ENCODE results near the gene RAB24. TPM values are rescaled to one million over a fixed set of nuclear protein-coding genes. Genes with fewer than 3 reads are reported as not detected.
"Not testable (repeated sequence)": the region's sequence is repeated elsewhere in the genome, so short reads cannot be mapped to it uniquely, and the experiment has no call there.

Gene RAB24
- total and polyA plus RNA-seq, 3 donors from 2014 or later: 19.2 to 29.4 (median 25.5) TPM

DNA sequence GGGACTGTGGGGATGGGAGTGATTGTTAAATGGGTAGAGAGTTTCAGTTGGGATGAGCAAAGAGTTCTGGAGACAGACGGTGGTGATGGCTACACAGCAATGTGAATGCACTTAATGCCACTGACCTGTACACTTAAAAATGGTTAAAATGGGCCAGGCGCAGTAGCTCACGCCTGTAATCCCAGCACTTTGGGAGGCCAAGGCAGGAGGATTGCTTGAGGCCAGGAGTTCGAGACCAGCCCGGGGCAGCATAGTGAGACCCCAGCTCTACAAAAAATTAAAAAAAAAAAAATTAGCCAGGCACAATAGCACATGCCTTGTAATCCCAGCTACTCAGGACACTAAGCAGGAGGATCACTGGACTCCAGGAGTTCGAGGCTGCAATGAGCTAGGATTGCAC lies 40.3 kb upstream of the RAB24 start:
- Histone ChIP-seq H3K27me3 (no peaks in the 10 kb centered on the region), H3K4me1 (no peaks in the 10 kb centered on the region), H3K9me3 (no peaks in the 10 kb centered on the region), H3K36me3 (ENCODE audit: low read depth, missing control alignments) (no peaks in the 10 kb centered on the region), H3K27ac (no peak overlapping the region), H3K4me3 (no peak overlapping the region)
- 92 to 99% methylated on average over 6 of the region's 6 CpGs for WGBS, 2 donors
- no peak for DNase-seq
- no peak for TF ChIP-seq POLR2A (IDR thresholded peaks at IDR 0.05)
- TF ChIP-seq, protein P1, sequence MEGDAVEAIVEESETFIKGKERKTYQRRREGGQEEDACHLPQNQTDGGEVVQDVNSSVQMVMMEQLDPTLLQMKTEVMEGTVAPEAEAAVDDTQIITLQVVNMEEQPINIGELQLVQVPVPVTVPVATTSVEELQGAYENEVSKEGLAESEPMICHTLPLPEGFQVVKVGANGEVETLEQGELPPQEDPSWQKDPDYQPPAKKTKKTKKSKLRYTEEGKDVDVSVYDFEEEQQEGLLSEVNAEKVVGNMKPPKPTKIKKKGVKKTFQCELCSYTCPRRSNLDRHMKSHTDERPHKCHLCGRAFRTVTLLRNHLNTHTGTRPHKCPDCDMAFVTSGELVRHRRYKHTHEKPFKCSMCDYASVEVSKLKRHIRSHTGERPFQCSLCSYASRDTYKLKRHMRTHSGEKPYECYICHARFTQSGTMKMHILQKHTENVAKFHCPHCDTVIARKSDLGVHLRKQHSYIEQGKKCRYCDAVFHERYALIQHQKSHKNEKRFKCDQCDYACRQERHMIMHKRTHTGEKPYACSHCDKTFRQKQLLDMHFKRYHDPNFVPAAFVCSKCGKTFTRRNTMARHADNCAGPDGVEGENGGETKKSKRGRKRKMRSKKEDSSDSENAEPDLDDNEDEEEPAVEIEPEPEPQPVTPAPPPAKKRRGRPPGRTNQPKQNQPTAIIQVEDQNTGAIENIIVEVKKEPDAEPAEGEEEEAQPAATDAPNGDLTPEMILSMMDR (IDR thresholded peaks at IDR 0.05): no peak
- intact Hi-C loops (cut with DNase I; ENCODE audit: low total_unique reads): no loop called here

DNA sequence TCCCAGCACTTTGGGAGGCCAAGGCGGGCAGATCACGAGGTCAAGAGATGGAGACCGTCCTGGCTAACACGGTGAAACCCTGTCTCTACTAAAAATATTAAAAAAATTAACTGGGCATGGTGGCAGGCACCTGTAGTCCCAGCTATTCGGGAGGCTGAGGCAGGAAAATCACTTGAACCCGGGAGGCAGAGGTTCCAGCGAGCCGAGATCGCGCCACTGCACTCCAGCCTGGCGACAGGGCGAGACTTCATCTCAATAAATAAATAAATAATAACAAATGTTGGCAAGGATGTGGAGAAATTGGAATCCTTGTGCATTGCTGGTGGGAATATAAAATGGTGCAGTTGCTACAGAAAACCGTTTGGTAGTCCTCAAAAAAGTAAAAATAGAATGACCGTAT lies 39.5 kb upstream of the RAB24 start:
- H3K36me3 ChIP-seq (ENCODE audit: low read depth, missing control alignments); H3K4me1 ChIP-seq; intact Hi-C loops (cut with DNase I; ENCODE audit: low total_unique reads); DNase-seq; H3K27me3 ChIP-seq; H3K4me3 ChIP-seq; H3K9me3 ChIP-seq; H3K27ac ChIP-seq: not testable (repeated sequence)
- WGBS, 2 donors: 90 to 92% methylated on average over 14 of the region's 14 CpGs

DNA sequence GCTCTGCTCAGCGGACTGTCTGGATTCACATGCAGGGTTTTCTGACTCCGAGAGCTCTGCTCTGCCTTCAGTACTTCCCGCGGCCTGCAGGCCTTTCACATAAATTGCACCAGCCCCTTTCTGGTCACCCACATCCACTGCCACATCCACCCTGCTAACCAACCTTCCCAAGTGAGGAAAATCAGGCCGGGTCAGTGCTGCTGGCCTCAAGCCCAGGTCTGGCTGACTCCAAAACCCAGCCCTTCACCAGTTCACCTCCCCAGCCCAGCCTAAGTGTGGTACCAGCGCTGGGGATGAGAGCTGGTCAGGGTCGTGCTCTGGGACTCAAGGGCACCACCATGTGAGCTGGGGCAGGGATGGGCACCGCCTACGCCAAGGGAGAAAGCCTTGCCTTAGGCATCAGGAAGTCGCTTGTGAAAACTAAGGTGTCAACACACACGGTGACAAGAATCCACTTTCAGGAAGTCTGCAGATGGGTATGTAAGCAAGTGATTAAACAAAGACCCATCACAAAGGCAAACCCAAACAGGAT lies 35.7 kb upstream of the RAB24 start:
- Histone ChIP-seq H3K27me3 (no peaks in the 10 kb centered on the region), H3K27ac (no peak overlapping the region), H3K4me1 (no peaks in the 10 kb centered on the region), H3K36me3 (ENCODE audit: low read depth, missing control alignments) (no peaks in the 10 kb centered on the region), H3K9me3 (no peaks in the 10 kb centered on the region), H3K4me3 (no peak overlapping the region)
- WGBS, 2 donors: 82 to 84% methylated on average over 11 of the region's 11 CpGs
- intact Hi-C loops (cut with DNase I; ENCODE audit: low total_unique reads): no loop called here
- DNase-seq: no peak
- TF ChIP-seq, protein P1 (IDR thresholded peaks at IDR 0.05): no peak
- no peak for TF ChIP-seq POLR2A (IDR thresholded peaks at IDR 0.05)

DNA sequence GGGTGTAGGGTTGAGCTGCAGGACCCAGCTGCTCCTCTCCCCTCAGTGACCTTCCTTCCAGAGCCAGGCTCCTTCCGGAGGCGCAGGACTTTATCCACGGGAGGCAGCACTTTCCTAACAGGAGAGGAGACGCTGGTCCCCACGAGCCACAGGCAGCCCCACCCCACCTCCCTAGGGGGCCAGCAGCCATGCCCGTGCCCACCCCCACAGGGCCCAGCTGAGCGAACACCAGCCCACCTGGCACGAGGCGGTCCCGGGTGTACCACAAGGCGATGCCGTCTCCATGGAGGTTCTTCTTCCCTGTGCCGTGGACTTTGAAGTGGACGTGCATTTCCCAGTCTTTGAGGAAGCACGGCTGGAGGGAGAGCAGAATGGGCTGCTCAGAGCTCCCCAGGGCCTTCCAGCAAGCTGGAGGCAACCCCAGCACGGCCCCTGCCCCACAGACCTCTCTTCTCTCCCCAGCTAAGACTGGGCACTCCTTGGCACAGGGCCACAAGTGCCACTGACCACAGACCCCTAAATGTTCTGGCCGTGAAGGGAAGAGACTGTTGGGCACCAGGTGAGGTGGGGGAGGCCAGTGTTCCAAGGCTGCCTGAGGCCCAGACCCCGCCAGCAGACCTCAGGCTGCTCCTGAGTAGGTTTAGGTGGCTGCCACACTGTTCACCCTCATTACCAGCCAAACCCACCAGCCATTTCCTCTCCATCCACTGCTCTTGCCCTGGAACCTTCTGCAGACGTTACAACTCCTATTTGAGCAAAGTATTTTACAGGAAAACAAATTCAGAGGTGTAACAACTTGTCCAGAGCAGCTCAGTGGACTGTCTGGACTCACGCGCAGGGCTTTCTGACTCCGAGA lies 35.0 kb upstream of the RAB24 start:
- Histone ChIP-seq H3K4me1 (no peaks in the 10 kb centered on the region), H3K4me3 (no peak overlapping the region), H3K9me3 (no peaks in the 10 kb centered on the region), H3K27me3 (no peaks in the 10 kb centered on the region), H3K36me3 (ENCODE audit: low read depth, missing control alignments) (no peaks in the 10 kb centered on the region), H3K27ac (no peak overlapping the region)
- no peak for TF ChIP-seq POLR2A (IDR thresholded peaks at IDR 0.05)
- TF ChIP-seq, protein P1 (IDR thresholded peaks at IDR 0.05): no peak
- WGBS, 2 donors: 85 to 87% methylated on average over 11 to 21 of the region's 22 CpGs
- no peak for DNase-seq
- intact Hi-C loops (cut with DNase I; ENCODE audit: low total_unique reads): no loop called here

DNA sequence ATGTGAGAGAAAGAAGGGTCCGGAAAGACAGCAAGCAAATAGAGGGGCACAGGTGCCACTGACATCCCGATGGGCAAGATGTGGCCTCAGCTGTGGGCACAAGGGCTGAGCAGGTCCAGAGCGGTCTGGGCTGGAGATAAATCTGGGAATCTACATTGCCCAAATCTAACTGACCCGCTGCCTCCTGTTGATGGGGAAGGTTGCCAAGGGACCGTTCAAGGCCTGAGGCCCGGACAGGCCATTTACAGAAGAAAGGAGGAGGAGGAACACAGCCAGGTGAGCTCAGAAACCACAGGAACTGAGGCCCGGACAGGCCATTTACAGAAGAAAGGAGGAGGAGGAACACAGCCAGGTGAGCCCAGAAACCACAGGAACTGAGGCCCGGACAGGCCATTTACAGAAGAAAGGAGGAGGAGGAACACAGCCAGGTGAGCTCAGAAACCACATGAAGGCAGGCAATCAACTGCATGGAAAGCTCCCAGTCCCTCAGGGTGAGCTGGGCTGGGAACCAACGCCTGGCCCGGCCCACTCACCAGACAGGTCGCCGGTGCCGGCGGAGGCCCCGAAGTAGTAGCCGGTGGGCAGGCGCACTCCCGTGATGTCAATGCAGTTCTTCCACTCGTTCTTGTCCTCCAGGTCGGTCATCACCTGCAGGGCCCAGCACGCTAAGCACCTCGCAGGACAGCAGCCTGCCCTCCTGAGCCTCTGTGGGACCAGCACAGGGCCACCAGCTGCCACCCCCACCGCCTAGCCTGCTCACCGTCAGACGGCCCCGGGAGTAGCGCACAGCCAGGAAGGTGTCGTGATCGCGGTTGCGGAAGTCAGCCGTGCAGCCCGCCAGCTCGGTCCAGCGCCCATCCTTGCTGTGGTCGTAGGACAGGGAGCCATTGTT lies 33.3 kb upstream of the RAB24 start:
- no peaks in the 10 kb centered on the region for H3K36me3 ChIP-seq (ENCODE audit: low read depth, missing control alignments)
- no peaks in the 10 kb centered on the region for H3K4me1 ChIP-seq
- intact Hi-C loops (cut with DNase I; ENCODE audit: low total_unique reads): no loop called here
- DNase-seq: no peak
- H3K9me3 ChIP-seq: no peaks in the 10 kb centered on the region
- WGBS, 2 donors: 88 to 92% methylated on average over 15 to 36 of the region's 36 CpGs
- no peak overlapping the region for H3K4me3 ChIP-seq
- no peak for TF ChIP-seq POLR2A (IDR thresholded peaks at IDR 0.05)
- TF ChIP-seq, protein P1 (IDR thresholded peaks at IDR 0.05): no peak
- H3K27ac ChIP-seq: no peak overlapping the region
- H3K27me3 ChIP-seq: no peaks in the 10 kb centered on the region
